Panc1 (cell line): ENCODE measurements around the gene GPR158.

Experiments
- TCF7L2 ChIP-seq: IDR thresholded peaks from 2 replicates; pipeline ENCODE4 v1.6.1; 2011; ENCODE audit warnings: mild to moderate bottlenecking, low read depth, low read length, inconsistent platforms
- TF ChIP-seq, protein P1 (sequence below): fragments of 450-650 bp; IDR thresholded peaks from 2 replicates; pipeline ENCODE4 v1.5.1; 2017; ENCODE audit warnings: mild to moderate bottlenecking

DNA sequence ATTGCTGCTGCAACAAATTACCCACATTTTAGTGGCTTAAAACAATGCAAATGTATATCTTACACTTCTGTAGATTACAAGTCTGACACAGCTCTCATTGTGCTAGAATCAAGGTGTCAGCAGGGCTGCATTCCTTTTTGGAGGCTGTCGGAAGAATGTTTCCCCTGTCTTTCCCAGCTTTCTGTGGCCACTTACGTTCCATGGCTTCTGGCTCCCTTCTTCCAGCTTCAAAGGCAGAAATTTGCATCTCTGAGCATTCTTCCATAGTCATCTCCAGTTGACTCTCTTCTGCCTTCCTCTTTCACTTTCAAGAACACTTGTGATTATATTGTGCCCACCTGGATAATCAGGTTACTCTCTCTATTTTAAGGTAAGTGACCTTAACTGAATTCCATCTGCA lies 125.3 kb downstream of the GPR158 start:
- TF ChIP-seq, protein P1, sequence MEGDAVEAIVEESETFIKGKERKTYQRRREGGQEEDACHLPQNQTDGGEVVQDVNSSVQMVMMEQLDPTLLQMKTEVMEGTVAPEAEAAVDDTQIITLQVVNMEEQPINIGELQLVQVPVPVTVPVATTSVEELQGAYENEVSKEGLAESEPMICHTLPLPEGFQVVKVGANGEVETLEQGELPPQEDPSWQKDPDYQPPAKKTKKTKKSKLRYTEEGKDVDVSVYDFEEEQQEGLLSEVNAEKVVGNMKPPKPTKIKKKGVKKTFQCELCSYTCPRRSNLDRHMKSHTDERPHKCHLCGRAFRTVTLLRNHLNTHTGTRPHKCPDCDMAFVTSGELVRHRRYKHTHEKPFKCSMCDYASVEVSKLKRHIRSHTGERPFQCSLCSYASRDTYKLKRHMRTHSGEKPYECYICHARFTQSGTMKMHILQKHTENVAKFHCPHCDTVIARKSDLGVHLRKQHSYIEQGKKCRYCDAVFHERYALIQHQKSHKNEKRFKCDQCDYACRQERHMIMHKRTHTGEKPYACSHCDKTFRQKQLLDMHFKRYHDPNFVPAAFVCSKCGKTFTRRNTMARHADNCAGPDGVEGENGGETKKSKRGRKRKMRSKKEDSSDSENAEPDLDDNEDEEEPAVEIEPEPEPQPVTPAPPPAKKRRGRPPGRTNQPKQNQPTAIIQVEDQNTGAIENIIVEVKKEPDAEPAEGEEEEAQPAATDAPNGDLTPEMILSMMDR: no peak
- no peak for TF ChIP-seq TCF7L2
